Suprapubic skin (tissue), 4 donors: ENCODE measurements around the gene DNAH17. TPM values are rescaled to one million over a fixed set of nuclear protein-coding genes. Genes with fewer than 3 reads are reported as not detected.

Source experiments
- DNase-seq, 2 donors: peaks; one replicate each; pipeline ENCODE4 v3.0.0-alpha.2; 2019; ENCODE audit warnings: low spot score in 2 of 2
- H3K27ac ChIP-seq: fragments of 200-600 bp; sonication (generic); one replicate; pipeline ENCODE4 v1.5.1; 2019
- H3K27me3 ChIP-seq: fragments of 200-600 bp; sonication (generic); one replicate; pipeline ENCODE4 v1.5.1; 2019
- H3K36me3 ChIP-seq: fragments of 200-600 bp; sonication (generic); one replicate; pipeline ENCODE4 v1.5.1; 2019
- H3K4me1 ChIP-seq: fragments of 200-600 bp; sonication (generic); one replicate; pipeline ENCODE4 v1.5.1; 2019
- H3K4me3 ChIP-seq: fragments of 200-600 bp; sonication (generic); one replicate; pipeline ENCODE4 v1.5.1; 2019; ENCODE audit warnings: mild to moderate bottlenecking
- H3K9me3 ChIP-seq: fragments of 200-600 bp; sonication (generic); one replicate; pipeline ENCODE4 v1.5.1; 2019
- EP300 ChIP-seq: sonication (generic); formaldehyde crosslinking; IDR thresholded peaks from one replicate; pipeline ENCODE4 v1.6.1; 2017; ENCODE audit warnings: antibody characterized with exemption
- POLR2A ChIP-seq, 2 donors: fragments of 450-650 bp; IDR thresholded peaks; one replicate each; pipeline ENCODE4 v1.6.1; 2017; ENCODE audit warnings: antibody characterized with exemption in 2 of 2, mild to moderate bottlenecking in 2 of 2, moderate library complexity in 2 of 2
- POLR2AphosphoS5 ChIP-seq, 3 donors: sonication (generic); formaldehyde crosslinking; IDR thresholded peaks; one replicate each; pipeline ENCODE4 v1.6.1; 2017; ENCODE audit warnings: antibody characterized with exemption in 3 of 3
- WGBS: methylation state at CpG from one replicate; pipeline ENCODE4 v1.1.5; 2018; 5-methylcytosine and 5-hydroxymethylcytosine counted together
- total RNA-seq, 4 donors: library from RNA; depleted of rRNA; stranded (reverse); fragments of >200 nt; gene quantifications; one replicate each; pipeline ENCODE4 v1.1.0, GENCODE V29; 2016
- TF ChIP-seq, protein P1 (sequence below), 2 donors: fragments of 200-600 bp in 1 of 2; fragments of 450-650 bp in 1 of 2; sonication (generic) in 1 of 2; IDR thresholded peaks; one replicate each; pipeline ENCODE4 v1.5.1; 2016 to 2019; ENCODE audit warnings: antibody characterized with exemption in 2 of 2, mild to moderate bottlenecking in 1 of 2, moderate library complexity in 1 of 2

DNAH17 gene
- total RNA-seq, 4 donors from 2014 or later, result 3.7 to 6.7 (median 5.2) TPM

DNA sequence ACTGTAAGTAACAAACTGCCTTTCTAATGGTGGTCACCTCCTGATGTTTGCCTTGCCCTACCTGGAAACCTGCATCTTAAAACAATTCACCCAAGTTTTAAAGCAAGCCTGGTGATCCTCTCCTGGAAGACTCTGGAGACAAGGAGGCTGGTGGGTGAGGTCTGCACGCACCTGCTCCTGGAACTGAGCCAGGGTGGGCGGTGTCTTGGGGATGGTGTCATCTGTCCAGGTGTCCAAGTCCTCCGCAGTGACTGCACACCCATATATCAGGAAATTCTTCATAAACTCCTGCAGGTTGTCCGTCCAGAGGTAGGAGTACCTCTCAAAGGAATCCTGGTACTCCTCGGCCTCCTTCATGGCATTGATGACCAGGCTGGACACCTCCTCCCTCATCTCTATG is 44.9 kb downstream of the DNAH17 start:
- TF ChIP-seq POLR2A (IDR thresholded peaks at IDR 0.05) (no peak), POLR2AphosphoS5 (IDR thresholded peaks at IDR 0.05) (no peak), EP300 (no peak)
- TF ChIP-seq, protein P1, sequence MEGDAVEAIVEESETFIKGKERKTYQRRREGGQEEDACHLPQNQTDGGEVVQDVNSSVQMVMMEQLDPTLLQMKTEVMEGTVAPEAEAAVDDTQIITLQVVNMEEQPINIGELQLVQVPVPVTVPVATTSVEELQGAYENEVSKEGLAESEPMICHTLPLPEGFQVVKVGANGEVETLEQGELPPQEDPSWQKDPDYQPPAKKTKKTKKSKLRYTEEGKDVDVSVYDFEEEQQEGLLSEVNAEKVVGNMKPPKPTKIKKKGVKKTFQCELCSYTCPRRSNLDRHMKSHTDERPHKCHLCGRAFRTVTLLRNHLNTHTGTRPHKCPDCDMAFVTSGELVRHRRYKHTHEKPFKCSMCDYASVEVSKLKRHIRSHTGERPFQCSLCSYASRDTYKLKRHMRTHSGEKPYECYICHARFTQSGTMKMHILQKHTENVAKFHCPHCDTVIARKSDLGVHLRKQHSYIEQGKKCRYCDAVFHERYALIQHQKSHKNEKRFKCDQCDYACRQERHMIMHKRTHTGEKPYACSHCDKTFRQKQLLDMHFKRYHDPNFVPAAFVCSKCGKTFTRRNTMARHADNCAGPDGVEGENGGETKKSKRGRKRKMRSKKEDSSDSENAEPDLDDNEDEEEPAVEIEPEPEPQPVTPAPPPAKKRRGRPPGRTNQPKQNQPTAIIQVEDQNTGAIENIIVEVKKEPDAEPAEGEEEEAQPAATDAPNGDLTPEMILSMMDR (IDR thresholded peaks at IDR 0.05), result no peak
- H3K27ac ChIP-seq, result no peak overlapping the region
- no peak overlapping the region for H3K4me3 ChIP-seq
- no peaks in the 10 kb centered on the region for H3K27me3 ChIP-seq
- 83% methylated on average over 5 of the region's 5 CpGs for WGBS
- H3K4me1 ChIP-seq, result peaks cover 22% of the 10 kb centered on the region
- no peak for DNase-seq
- H3K9me3 ChIP-seq, result no peaks in the 10 kb centered on the region
- H3K36me3 ChIP-seq, result no peaks in the 10 kb centered on the region

DNA sequence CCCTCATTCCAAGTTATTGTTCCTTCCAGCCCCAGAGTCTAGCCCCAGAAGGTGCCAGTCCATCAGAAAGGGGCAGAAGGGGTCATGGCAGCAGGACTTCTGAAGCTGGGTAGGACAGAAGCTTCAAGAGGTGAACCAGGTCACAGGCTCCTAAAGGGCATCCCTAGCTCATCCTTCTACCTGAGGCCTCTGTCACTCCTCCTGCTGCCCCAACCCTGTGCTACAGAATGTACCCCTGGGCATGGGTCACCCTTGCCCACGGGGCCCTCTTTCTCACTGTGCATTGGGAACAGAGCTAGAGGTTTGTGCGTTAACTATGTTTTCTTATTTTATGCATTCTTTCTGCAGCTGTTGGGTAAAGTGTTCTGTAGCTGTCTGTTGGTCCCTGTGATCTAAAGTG is 46.5 kb downstream of the DNAH17 start:
- DNase-seq, result no peak
- TF ChIP-seq EP300 (no peak), POLR2A (IDR thresholded peaks at IDR 0.05) (no peak), POLR2AphosphoS5 (IDR thresholded peaks at IDR 0.05) (no peak)
- TF ChIP-seq, protein P1 (IDR thresholded peaks at IDR 0.05), result no peak
- H3K4me1 ChIP-seq, result peaks cover 19% of the 10 kb centered on the region
- no peaks in the 10 kb centered on the region for H3K27me3 ChIP-seq
- 73% methylated on average over 2 of the region's 2 CpGs for WGBS
- H3K4me3 ChIP-seq, result no peak overlapping the region
- no peaks in the 10 kb centered on the region for H3K9me3 ChIP-seq
- H3K27ac ChIP-seq, result no peak overlapping the region
- no peaks in the 10 kb centered on the region for H3K36me3 ChIP-seq

DNA sequence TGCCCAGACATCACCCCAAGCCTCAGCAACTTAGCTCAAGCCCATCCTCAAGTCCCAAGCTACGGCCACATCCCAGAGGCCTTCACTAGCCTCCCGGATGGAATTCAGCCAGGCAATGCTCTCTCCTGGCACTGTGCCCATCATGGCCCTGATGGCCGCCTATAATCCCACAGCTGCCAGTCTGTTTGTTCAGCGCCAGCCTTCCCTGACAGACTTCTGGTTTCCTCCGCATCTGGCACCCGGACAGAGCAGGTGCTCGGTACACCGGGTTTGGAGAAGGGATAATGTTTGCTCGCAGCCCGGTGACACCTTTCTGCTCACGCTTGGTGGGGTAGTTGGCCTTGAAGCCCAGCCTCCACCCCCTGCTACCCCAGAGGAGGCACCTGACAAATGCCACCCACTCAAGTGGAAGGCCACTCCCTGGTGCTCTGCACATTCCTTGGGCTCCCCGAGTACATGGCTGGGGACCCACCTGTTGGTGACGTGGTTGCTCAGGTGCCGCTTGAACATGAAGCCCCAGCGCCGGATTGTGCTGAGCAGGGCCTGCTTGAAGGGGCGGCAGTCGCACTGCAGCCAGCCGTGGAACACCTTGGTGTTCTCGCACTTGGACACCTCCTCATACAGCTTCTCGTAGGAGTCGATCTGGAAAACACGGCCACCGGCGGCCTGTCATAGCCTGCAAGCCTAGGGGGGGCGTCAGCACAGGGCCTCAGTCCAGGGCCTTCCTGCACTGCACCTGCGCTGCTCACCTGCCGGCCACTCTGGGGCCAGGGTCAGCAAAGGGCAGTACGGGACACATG is 47.1 kb downstream of the DNAH17 start:
- peaks cover 13% of the 10 kb centered on the region for H3K4me1 ChIP-seq
- H3K36me3 ChIP-seq, result no peaks in the 10 kb centered on the region
- no peaks in the 10 kb centered on the region for H3K27me3 ChIP-seq
- TF ChIP-seq EP300 (no peak), POLR2A (IDR thresholded peaks at IDR 0.05) (no peak), POLR2AphosphoS5 (IDR thresholded peaks at IDR 0.05) (no peak)
- WGBS, result 85% methylated on average over 11 of the region's 29 CpGs
- no peak for DNase-seq
- no peaks in the 10 kb centered on the region for H3K9me3 ChIP-seq
- no peak overlapping the region for H3K27ac ChIP-seq
- H3K4me3 ChIP-seq, result no peak overlapping the region

DNA sequence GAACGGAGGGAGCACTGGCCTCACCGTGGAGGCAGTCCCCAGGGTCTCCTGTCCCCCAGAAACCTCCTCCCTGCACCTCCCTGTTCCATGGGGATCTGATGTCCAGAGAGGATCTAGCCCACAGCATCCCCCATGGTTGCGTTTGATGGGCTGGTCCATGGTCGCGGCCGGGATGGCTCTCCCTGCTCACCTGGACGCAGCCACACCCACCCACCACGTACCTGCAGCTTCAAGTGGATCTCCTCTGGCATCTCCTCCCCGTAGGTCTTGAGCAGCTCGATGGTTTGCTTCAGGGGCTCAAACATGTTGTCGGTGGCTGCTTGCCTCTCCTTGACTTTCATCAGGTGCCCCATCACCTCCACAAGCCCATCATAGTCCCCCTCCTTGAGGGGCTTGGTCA is 47.9 kb downstream of the DNAH17 start:
- Histone ChIP-seq H3K4me1 (peaks cover 7% of the 10 kb centered on the region), H3K9me3 (no peaks in the 10 kb centered on the region), H3K27ac (no peak overlapping the region), H3K4me3 (no peak overlapping the region), H3K36me3 (no peaks in the 10 kb centered on the region), H3K27me3 (no peaks in the 10 kb centered on the region)
- WGBS, result 92% methylated on average over 10 of the region's 11 CpGs
- no peak for DNase-seq
- TF ChIP-seq EP300, result no peak
- no peak for TF ChIP-seq POLR2A (IDR thresholded peaks at IDR 0.05)
- TF ChIP-seq POLR2AphosphoS5 (IDR thresholded peaks at IDR 0.05), result no peak

DNA sequence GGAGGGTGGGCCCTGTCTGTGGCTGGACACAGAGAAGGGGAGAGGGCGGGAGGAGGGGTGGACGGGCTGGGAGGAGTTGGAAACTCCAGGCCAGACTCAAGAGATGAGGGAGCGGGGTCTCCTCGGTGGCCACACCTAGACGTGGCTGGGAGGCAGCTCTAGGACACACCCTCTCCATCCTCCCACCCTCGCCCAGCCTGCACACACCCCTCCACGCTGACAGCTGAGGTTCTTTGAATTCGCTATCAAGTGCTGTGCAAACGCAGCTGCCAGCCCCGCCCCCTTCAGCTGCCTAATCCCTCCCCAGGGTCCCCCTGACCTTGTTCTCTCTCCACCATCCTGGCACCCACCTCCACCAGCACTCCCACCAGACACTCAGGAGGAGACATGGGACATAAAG is 48.7 kb downstream of the DNAH17 start:
- no peak for DNase-seq
- H3K27me3 ChIP-seq, result no peaks in the 10 kb centered on the region
- no peak overlapping the region for H3K4me3 ChIP-seq
- 59% methylated on average over 10 of the region's 10 CpGs for WGBS
- peaks cover 5% of the 10 kb centered on the region for H3K4me1 ChIP-seq
- no peaks in the 10 kb centered on the region for H3K9me3 ChIP-seq
- TF ChIP-seq, protein P1 (IDR thresholded peaks at IDR 0.05), result no peak
- no peak for TF ChIP-seq POLR2A (IDR thresholded peaks at IDR 0.05)
- no peak overlapping the region for H3K27ac ChIP-seq
- H3K36me3 ChIP-seq, result no peaks in the 10 kb centered on the region

DNA sequence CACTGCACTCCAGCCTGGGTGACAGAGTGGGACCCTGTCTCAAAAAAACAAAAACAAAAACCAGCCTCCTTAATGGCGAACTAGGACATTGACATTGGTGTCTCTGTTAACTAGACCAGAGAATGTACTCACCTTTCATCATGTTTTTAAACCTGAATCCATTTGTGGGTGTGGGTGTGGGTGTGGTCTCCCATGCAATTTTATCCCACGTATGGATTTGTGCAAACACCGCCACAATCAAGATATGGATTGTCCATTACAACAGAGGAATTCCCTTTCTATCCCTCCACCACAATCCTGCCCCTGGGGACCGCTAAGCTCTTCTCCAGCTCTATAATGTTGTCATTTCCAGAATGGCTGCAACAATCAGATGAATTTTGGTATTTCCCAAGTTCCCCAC is 49.9 kb downstream of the DNAH17 start:
- no peaks in the 10 kb centered on the region for H3K4me1 ChIP-seq
- H3K36me3 ChIP-seq, result no peaks in the 10 kb centered on the region
- no peak overlapping the region for H3K27ac ChIP-seq
- 89% methylated on average over 4 of the region's 4 CpGs for WGBS
- no peaks in the 10 kb centered on the region for H3K9me3 ChIP-seq
- DNase-seq, result no peak
- H3K4me3 ChIP-seq, result no peak overlapping the region
- TF ChIP-seq POLR2A (IDR thresholded peaks at IDR 0.05) (no peak), EP300 (no peak), POLR2AphosphoS5 (IDR thresholded peaks at IDR 0.05) (no peak)
- TF ChIP-seq, protein P1 (IDR thresholded peaks at IDR 0.05), result no peak
- H3K27me3 ChIP-seq, result no peaks in the 10 kb centered on the region
